MM.1S (cell line): ENCODE results near the gene UPK1A.

Experiments used
- CTCF ChIP-seq: fragments of 300-600 bp; sonication (generic); IDR thresholded peaks from 2 replicates; pipeline ENCODE4 v1.5.1; 2016; ENCODE audit warnings: antibody characterized with exemption, low read length, mixed read lengths
- EZH2 ChIP-seq: fragments of 300-600 bp; sonication (generic); optimal IDR thresholded peaks from 2 replicates; pipeline ENCODE3; 2017; ENCODE audit warnings: low read depth, mild to moderate bottlenecking, antibody characterized with exemption, low read length, mixed read lengths

GRCh38 chr19:35669566-35669965 lies 3.2 kb downstream of the UPK1A start:
- TF ChIP-seq CTCF (no peak), EZH2 (no peak)
